ENCODE measurements around the gene PTK7.

Gene PTK7

DNA sequence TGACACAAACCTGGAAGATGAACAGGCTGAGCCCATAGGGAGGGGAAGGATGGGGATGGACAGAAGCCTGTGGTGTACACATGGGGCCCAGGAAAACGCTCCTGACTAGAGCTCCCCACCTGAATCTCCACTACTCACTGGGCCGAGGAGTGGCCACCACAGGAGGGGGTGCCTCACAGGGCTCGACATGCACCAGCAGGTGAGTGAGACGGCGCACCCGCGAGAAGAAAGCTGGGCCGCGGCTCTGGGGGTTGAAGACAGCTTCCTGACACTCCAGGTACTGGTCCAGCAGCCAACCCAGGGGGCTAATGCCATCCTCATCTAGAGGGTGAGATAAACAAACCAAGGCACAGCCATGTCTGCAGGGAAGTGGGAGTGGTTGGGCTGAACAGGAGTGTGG, 32.8 kb upstream of the PTK7 start:
- FAIRE-seq (no peak), DNase-seq (ENCODE audit: insufficient read length, low spot score) (no peak)
- TF ChIP-seq, protein P1, sequence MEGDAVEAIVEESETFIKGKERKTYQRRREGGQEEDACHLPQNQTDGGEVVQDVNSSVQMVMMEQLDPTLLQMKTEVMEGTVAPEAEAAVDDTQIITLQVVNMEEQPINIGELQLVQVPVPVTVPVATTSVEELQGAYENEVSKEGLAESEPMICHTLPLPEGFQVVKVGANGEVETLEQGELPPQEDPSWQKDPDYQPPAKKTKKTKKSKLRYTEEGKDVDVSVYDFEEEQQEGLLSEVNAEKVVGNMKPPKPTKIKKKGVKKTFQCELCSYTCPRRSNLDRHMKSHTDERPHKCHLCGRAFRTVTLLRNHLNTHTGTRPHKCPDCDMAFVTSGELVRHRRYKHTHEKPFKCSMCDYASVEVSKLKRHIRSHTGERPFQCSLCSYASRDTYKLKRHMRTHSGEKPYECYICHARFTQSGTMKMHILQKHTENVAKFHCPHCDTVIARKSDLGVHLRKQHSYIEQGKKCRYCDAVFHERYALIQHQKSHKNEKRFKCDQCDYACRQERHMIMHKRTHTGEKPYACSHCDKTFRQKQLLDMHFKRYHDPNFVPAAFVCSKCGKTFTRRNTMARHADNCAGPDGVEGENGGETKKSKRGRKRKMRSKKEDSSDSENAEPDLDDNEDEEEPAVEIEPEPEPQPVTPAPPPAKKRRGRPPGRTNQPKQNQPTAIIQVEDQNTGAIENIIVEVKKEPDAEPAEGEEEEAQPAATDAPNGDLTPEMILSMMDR (IDR thresholded peaks at IDR 0.05; ENCODE audit: insufficient read depth, missing control alignments) = no peak

DNA sequence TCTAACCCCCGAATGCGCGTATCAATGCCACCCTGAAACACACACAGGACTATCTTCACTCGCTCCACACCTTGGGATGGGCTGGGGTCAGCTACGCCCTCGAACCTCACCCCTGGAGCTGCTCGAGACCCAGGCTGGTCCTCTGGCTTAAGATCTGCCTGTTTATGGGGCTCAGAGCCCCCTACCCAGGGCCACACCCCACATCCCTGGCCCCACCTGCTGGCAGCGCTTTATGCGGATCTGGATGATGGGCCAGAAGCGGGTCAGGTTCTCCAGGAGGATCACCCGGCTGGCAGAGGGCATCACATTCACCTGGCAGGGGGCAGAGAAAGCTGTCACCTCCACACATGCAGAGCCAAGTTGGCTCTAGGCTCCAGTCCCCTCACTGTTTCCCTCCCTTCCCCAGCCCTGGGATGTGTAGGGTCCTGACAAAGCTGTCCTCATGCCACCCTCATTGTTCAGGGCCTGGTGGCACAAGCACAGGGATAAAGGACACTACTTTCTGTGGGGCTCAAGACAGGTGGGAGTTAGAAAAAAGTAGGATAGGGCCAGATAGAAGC, 30.7 kb upstream of the PTK7 start:
- DNase-seq (ENCODE audit: insufficient read length, low spot score) = no peak
- FAIRE-seq = no peak
- TF ChIP-seq, protein P1 (IDR thresholded peaks at IDR 0.05; ENCODE audit: insufficient read depth, missing control alignments) = no peak

DNA sequence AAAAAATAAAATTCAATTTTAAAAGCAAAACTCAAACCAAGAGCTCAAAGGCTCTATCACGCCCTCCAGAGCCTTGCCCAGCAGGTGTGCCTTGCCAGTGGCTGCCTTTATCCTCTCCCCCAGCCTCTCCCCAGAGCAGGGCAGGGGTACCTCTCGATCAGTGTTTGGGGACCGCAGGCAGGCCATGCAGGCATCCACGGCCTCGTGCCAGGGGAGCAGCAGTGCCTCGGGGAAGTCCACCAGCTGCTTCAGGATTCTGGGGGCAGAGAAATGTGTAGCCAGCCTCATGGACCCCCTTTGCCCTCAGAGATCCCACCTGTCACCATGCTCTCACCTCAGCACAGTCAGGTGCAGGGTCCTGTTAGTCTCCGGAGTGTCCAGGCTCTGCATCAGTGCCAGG, 28.1 kb upstream of the PTK7 start:
- no peak for DNase-seq (ENCODE audit: insufficient read length, low spot score)
- FAIRE-seq = no peak
- TF ChIP-seq, protein P1 (IDR thresholded peaks at IDR 0.05; ENCODE audit: insufficient read depth, missing control alignments) = no peak

DNA sequence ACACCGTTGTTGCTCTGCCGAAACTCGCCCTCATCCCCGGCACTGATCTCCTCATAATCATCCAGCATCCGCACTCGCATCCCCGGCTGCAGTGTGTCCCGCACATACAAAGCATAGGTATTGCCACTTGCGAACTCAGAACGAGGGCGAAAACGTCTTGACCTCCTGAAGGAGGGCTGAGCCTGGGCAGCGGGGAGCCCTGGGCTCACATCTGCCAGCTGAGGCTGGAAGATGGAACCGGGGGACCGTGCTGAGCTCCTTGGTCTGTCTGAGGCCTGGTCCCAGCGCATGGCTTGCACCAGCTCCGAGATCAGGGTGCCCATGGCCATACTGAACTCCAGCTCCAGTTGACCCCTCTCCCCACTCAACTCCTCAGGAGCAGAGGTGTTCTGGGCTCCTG, 25.1 kb upstream of the PTK7 start:
- TF ChIP-seq, protein P1 (IDR thresholded peaks at IDR 0.05; ENCODE audit: insufficient read depth, missing control alignments) = no peak
- DNase-seq (ENCODE audit: insufficient read length, low spot score) (no peak), FAIRE-seq (no peak)

DNA sequence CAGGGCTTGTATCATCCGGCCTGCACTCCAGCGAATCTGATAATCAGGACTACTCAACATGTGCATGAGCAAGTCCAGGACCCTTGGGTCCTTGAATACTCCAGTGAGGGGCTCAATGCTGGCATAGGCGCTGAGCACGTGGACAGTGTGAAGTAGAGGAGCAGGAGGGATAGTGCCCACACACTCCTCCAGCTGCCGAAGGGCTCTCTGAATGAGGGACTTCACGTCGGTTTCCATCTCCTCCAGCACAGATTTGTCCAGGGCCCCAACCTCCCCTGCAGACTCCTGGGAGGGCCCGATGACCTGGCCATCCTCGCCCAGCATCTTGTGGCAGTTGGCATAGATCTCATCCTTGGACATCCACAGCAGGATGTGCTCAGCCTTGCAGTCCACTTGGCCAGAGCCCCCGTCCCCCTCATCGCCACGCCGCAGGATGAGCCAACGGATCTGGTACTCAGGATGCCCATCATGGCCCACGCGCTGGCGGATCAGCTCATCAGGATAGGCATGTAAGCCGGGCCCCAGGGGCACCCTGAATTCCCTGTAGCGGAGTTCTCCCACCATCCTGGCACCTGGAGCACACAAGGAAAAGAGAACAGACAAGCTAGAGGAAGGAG, 23.8 kb upstream of the PTK7 start:
- TF ChIP-seq, protein P1 (IDR thresholded peaks at IDR 0.05; ENCODE audit: insufficient read depth, missing control alignments) = no peak
- FAIRE-seq (no peak), DNase-seq (ENCODE audit: insufficient read length, low spot score) (no peak)

DNA sequence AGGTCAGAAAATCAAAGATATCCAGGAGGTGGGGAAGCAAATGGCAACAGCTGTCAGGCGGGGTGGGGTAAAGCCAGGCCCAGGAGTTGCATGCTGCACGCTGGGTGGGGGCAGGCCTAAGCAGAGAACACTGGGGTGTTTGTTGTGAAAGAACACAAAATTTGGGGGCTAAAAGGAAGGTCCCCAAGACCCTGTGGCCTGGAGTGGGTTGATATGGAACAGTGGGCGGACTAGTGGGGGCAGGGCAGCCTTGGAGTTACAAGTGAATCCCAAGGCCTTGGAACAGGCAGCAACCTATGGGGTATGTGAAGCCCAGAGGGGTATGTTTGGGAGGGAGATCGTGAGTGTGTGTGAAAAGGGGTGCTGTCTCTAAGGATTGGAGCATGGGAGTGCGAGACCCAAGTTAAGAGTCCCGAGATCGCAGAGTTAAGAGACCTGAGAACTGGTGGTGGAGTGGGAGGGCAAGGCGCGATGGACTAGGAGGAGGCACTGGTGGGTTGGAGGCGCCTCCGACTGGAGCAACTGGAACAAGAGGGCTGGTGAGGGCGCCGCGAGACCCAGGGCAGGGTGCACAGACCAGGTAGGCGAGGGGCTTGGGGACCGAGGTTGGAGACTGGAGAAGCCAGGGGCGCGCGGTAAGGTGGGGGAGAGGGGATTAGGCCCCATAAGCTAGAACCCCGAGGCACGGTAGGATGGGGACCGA, 23.1 kb upstream of the PTK7 start:
- FAIRE-seq = no peak
- TF ChIP-seq, protein P1 (IDR thresholded peaks at IDR 0.05; ENCODE audit: insufficient read depth, missing control alignments) = no peak
- no peak for DNase-seq (ENCODE audit: insufficient read length, low spot score)
